Measurements from ENCODE around the gene GSE1.

The GSE1 gene

DNA sequence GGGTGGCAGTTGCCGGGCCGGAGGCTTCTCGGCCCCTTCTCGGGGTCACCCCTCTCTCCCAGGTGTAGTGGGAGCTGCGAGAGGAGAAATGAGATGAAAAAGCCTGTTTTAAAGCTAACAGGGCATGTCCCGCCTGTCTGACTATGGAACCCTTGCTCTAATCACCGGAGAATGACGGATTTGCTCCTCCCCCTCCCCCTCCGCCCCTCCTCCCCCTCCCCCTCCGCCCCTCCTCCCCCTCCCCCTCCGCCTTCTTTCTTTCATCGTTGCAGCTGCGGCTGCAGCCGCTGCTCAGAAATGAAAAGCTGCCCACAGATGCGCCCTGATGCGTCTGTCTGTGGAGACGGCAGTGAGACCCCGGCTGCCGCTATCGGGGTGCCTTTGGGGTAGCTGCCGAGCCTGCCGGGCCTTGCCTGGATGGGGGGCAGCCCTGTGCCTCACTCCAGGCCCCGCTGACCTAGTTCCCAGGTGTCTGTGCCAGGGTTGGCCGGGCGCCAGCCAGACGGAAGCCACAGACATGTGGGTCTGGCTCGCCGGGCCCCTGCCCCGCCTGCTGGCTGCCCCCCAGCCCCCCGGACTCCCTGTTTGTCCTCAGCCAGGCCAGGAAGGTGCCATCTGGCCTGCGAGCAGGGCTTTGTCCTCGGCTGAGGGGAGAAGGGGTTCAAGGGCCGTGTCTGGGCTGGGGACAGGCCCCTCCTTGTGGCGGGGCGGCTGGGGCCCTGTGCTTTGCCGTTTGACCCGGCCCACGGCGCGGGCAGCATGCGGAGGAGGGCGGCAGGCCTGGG, 37.9 kb downstream of the GSE1 start:
- DNase-seq: no peak

DNA sequence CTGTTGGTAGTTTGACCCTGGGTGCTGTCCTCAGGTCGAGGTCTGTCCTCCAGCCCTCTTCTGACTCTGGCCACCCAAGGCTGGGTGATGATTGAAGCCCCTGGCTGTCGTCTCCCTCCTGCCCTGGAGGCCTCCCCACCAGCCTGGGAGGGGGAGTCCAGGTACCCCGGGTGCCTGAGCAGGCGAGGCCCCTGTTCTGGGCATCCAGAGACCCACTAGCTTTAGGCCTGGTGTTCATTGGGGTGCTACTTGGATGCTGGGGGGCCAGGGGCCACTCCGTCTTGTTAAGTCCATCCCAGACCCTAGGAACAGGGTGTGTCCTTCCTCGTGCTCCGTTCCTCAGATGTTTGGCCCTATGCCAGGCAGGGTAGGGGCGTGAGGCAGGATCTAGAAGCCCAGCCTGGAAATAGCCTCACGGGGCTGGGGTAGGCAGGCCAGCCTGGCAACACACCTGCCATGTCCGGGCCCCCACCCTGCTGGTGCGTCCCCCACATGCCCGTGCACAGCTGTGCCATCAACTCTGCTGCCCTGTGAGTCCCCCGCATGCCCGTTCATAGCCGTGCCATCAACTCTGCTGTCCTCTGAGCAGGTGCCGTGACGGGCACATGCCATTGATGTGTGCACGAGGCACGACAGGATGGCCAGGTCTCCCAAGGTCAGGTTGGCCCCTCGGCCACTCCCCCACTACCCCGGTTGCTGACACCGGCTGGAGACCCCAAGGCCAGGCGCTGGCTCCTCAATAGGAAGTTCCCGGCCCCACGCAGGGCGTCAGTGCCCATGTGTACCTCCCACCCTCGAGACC, 38.7 kb downstream of the GSE1 start:
- DNase-seq: no peak

DNA sequence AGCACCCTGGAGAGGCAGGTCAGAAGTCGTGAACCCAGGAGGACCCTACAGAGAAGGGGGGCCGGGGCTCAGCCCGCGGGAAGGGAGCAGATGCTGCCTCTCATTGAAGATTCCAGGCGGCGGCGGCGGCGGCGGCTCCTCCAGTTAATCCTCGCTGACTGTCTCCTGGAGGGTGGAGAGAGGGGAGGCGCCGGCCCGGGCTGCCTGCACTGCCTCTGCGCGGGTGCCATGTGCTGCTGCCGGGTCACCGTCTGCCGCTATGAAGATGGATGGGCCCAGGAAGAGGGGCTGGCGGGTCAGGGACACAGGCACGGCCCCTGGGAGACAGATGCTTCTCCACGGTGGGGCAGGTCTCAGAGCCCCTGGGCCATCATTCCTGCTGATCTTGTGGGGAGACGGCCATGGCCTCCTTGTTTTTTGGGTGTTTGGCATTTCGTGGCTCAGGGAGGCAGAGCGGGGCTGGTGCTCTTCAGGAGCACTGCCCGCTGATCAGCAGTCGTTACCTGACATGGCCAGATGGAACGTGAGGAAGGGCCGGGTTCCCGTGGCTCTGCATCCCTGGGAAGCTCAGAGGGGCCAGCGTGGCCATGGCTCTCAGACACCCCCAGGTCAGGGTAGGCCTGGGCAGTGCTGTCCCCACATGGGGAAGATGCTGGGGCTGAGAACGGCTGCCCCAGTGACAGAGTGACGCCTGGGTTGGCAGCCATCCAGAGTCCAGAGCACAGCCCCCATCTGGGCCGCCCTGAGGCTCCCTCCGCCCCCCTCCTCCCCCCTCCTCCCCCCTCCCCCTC, 39.5 kb downstream of the GSE1 start:
- peak; percentile 40 for DNase-seq

DNA sequence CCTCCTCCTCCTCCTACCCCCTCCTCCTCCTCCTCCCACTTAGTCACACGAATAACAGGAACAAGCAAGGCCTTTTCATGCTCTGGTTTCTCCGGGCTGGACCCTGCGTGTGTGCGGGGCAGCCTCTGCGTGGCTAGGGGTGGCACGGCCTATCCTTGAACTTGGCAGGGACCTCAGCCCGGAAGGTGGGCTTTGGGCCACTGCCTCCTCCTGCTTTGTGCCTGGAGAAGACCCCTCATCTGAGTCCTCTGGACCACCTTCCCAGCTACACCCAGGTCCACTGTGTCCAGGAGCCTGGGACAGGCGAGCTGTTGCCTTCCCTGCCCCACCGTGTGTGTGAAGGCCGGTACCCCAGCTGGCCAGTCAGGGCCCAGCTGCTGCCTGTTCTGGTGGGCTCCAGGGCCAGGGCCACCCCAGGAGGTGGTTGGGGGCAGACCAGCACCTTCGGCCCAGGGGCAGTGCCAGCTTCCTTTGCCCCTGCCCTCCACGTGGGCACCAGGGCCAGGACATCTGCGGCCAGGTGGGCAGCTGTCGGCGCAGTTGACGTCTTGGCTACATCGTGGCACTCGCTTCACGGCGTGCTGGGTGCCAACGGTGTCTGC, 40.3 kb downstream of the GSE1 start:
- DNase-seq: no peak

DNA sequence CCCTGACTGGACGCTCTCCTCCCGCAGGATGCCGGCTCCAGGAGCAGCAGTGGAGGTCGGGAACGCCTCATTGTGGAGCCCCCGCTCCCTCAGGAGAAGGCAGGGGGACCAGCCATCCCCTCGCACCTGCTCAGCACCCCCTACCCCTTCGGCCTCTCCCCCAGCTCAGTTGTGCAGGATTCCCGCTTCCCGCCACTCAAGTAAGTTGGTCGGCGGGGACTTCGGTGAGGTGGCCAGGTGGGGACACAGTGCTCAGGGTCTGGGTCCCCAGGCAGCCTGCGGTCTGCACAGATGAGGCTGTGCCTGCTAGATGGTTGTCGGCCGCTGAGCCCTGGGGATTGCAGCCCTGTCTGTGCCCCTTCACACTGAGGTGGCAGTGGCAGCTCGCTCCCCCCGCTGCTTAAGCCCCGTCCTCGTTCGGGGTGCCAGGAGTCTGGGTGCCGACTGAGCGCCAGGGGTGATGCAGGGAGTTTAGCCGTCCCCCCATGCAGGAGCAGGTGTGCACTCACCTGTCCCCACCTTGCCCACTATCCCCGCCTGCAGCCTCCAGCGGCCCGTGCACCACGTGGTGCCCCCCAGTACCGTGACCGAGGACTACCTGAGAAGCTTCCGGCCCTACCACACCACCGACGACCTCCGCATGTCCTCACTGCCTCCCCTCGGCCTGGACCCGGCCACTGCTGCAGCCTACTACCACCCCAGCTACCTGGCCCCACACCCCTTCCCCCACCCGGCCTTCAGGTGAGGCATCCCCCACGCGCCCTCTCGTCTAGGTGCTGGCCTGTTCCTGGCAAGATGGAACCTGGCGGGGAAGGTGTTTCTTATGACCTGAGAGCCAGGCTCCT, 41.4 kb downstream of the GSE1 start:
- DNase-seq: no peak

DNA sequence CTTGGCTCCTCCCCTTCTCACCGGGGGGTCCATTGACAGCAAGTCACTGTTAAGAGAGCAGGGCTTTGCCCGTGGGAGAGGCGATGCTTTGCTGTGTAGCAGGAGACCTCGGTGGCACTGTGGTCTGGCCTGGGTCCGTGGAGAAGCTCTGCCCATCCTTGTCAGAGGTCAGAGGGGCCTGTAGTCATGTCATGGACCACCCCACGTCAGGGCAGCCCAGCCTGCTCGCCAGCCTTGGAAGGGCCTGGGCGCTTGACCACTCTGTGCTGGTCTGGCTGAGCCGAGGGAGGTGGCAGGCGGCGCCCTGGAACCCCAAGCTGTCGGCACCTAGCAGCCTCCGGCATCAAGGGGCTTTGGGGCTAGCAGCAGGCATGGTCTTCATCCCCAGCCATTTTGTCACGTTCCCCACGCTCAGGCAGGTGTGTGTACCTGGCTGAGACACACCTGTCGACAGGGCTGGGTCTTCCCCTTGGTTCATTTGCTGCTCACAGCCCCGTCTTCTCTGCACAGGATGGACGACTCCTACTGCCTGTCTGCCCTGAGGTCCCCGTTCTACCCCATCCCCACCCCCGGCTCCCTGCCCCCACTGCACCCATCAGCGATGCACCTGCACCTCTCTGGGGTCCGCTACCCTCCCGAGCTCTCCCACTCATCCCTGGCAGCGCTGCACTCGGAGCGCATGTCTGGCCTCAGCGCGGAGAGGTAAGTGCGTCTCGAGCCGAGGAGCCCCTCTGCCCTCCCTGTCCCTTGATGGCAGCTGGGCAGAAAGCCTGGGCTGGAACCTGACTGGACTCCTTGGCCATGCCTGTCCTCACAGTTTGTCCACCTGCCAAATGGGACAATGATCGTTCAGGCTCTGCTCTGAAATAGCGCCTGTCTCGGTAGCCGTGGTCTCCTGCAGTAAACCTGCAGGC, 42.4 kb downstream of the GSE1 start:
- DNase-seq: no peak

DNA sequence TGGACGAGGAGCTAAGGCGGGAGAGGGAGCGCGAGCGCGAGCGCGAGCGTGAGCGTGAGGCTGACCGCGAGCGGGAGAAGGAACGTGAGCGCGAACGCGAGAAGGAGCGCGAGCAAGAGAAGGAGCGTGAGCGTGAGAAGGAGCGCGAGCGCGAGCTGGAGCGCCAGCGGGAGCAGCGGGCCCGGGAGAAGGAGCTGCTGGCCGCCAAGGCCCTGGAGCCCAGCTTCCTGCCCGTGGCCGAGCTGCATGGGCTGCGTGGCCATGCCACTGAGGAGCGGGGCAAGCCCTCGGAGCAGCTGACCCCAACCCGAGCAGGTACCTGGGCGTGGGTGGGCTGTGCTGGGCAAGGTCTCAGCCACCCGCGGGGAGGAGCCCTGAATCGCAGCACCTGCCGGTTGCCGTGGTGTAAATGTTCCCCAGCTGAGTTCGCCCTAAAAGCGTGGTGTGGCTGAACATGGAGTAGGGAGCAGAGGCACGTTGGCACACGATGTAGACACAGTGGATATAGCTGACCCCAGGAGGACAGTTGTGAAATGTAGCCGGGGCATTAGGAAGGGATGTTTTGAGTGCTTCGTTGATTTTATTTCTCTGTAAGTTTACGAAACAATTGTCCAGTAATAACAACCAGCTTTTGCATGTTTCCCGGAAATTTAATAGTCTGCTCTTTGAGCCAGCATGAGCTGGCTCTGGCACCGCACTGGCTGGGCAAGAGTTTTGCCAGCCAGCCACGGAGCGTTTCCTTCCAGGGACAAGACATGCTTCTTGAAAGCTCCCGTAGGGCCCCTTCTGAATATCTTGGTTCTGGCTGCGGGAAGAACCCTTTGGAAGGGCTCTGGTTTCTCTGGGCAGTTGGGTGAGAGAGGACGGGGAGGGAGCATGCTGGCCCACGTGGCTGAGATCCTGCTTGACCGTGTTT, 43.5 kb downstream of the GSE1 start:
- no peak for DNase-seq

DNA sequence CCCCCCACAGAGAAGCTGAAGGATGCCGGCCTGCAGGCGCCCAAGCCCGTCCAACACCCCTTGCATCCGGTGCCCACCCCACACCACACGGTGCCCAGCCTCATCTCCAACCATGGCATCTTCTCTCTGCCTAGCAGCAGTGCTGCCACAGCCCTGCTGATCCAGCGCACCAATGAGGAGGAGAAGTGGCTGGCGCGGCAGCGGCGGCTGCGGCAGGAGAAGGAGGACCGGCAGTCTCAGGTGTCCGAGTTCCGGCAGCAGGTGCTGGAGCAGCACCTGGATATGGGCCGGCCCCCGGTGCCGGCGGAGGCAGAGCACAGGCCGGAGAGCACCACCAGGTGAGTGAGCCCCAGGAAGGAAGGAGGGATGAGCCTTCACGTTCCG, 44.1 kb downstream of the GSE1 start:
- no peak for DNase-seq

DNA sequence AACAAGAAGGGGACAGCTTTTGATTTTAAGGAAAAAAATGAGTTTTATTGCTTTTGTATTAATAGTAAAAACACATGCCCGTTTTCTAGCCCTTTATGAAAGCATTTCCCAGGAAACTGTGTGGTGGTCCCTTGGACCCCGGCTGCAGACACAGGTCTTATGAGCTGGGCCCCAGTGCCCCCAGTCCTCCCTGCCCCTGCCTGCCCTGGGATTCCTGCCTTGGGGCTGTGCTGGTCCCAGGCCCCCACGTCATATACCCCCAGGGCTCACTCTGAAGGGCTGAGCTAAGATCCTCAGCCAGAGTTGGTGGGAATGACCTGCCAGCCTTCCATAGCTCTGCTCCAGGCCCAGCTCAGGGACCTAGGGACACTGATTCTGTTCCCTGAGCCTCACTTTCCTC, 44.9 kb downstream of the GSE1 start:
- DNase-seq: no peak

DNA sequence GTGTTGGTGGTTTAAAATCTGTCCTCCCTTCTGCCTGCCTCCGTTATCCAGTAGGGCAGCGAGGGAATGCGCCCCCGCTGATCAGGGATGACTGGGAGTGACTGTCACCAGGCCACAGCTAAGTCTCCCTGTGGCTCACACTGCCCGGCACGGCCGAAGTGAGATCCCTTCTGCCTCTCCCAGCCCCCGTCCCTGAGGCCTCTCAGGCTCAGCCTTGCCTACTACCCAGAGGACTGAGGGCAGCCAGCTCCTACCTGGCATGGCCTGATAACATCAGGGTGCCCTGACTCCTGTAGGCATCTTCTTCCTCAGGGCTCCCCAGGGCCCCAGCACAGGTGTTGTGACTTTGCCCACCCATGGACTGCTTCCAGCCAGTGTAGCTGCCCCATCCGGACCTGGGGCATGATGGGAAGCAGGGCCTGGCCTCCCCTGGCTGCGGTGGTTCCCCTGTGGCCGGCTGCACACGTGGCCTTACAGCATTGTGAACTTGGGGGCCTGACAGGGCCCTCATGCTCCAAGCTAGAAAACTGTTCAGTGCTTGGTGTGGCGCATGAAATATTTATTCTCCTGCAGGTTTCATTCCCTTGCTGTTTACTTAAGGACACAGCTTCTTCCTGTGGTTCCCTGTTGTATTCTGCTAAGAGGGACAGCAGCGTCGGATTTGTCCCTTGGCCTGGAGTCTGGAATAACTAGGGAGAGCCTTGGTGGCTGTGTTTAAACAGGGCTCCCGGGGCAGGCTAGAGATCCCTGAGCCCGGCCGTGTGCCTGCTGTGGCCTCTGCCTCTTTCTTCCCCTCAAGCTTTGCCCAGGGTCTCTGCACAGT, 45.6 kb downstream of the GSE1 start:
- DNase-seq: no peak

DNA sequence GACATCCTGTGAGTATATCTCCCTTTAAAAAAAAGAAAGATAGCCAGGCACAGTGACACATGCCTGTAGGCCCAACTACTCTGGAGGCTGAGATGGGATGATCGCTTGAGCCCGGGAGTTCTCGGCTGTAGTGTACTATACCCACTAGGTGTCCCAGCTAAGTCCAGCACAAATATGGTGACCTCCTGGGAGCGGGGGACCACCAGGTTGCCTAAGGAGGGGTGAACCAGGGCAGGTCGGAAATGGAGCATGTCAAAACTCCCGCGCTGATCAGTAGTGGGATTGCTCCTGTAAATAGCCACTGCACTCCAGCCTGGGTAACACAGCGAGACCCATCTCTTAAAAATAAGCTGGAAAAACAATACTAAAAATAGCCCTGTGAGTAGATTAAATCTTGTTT, 46.2 kb downstream of the GSE1 start:
- no peak for DNase-seq

DNA sequence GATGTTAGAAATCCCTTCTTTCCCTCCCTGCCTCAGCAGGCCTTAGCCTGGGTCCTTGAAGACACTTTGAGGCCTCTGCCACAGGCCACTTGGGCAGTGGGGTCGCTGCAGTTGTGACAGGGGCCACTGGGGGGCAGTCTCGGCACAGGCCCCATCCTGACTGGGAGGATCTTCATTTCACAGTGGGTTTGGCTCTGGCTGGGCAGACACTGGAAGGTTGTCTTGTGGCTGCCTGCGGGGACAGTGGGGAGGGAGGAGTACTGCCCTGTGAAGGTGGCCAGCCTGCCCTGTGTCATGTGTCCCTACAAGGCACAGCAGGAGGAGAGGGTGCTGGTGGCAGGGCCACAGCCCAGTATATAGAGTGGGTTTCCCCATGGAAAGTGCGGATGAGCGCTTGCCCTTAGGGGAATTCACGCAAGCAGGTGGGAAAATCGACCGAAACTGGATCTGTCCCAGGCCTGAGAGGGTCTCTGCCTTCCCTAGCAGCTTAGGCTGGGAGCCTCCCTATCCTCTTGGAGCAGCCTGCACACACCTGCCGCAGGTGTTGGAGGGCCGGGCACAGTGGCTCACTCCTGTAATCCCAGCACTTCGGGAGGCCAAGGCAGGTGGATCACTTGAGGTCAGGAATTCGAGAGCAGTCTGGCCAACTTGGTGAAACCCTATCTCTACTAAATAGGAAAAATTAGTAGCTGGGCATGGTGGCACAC, 46.8 kb downstream of the GSE1 start:
- peak; percentile 6 for DNase-seq

DNA sequence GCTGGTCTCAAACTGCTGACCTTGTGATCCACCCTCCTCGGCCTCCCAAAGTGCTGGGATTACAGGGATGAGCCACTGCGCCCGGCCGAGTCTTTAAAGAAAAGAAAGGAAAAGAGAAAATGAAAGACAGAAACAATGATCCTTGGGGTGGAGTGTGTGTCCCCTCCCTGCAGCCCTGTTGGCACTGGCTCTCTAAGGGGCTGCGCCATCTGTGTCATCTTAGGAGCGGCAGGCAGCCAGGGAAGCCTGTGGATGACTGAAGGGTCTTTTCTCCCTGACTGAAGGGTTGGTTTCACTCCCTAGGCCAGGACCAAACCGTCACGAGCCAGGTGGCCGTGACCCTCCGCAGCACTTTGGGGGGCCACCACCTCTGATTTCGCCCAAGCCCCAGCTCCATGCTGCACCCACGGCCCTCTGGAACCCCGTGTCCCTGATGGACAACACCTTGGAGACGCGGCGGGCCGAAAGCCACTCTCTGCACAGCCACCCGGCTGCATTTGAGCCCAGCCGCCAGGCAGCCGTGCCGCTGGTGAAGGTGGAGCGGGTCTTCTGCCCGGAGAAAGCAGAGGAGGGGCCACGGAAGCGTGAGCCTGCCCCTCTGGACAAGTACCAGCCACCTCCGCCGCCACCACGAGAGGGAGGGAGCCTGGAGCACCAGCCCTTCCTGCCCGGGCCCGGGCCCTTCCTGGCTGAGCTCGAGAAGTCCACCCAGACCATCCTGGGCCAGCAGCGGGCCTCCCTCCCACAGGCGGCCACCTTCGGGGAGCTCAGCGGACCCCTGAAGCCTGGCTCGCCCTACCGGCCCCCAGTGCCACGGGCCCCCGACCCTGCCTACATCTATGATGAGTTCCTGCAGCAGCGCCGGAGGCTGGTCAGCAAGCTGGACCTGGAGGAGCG, 48.0 kb downstream of the GSE1 start:
- no peak for DNase-seq

DNA sequence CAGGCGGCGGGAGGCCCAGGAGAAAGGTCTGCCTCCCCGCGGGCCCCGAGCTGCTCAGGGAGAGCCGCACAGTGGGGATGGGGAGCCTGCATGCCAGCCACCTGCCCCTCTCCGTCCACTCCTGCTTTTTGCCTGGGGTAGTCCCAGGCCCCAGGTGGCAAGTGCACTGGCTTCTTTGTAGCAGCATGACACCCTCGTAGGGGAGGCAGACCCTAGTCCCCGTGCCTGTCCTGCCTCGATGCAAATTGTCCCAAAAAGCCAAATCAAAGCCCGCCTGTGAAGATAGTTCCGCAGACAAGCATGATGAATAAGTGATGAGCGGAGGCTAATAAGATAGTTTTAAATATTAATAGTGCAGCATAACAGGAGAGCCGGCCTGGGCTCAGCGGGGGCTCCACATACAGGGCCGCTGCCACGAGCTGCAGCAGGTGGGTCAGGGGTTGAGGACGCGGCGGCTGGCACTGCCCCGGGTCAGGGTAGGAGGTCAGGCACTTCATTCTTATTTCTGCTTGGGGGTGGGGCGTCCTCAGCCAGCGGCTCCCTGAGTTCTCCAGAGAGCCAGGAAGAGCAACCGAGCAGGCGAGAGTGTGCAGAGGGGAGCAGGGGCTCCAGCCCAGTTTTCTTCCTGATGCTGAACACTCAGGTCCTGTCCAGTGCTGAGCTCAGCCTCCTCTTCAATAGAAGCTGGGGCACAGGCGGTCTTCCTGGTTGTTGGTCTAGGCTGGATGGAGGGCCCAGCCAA, 48.8 kb downstream of the GSE1 start:
- DNase-seq: no peak

DNA sequence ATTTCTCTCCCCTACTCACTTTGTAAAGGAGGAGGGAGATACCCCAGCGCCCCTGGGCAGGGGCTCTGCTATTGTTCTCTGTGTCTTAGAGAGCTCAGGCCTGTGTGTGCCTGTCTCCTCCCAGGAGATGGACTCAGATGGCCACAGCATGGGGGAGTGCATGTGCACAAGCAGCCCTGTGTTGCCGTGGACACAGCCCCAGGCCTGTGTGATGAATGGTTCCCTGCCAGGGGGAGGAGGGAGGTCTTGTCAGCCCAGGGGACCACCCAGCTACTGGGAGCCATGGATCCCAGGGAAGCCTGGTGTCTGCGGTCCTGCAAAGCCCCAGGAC, 49.3 kb downstream of the GSE1 start:
- no peak for DNase-seq

DNA sequence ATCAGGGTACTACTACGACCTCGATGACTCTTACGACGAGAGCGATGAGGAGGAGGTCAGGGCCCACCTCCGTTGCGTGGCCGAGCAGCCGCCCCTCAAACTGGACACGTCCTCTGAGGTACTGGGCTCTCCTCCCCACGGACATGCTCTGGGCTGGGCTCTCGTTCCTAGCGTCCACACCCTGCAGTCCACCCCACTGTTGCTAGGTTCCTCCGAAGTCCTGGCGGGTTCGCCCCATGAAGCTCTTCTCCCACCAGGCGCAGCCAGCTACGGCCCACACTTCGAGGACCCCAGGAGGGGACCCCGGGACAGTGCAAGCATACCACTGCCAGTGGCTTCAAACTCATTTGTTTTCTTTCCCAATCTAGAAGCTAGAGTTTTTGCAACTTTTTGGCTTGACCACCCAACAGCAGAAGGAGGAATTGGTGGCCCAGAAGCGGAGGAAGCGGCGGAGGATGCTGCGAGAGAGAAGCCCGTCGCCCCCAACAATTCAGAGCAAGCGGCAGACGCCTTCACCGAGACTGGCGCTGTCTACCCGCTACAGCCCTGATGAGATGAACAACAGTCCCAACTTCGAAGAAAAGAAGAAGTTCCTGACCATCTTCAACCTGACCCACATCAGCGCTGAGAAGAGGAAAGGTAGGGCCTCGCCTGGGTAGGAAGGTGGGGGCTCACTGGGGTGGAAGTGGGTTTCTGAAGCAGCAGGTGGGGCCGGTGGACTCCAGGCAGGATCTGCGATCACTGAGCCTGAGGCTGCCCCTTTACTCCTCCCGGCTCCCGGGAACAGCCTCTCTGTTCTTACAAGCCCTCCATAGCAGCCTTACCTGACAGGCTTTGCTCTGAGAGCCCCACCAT, 50.1 kb downstream of the GSE1 start:
- DNase-seq: no peak

Measured in NCI-H1105 treated with DMSO at 0.1 percent for 48 hours (cell line).